Measurements from ENCODE around the gene MPZL2. TPM values are rescaled to one million over a fixed set of nuclear protein-coding genes. Genes with fewer than 3 reads are reported as not detected.
A peak's percentile ranks its signal among the peaks of the same experiment; 100 is the strongest.

The MPZL2 gene
- total and polyA plus RNA-seq, 10 of the 15 experiments (the other 5 are each of a cell fraction or from before 2014, with no cell fraction given): 0.81 to 4.8 (median 3.1) TPM

DNA sequence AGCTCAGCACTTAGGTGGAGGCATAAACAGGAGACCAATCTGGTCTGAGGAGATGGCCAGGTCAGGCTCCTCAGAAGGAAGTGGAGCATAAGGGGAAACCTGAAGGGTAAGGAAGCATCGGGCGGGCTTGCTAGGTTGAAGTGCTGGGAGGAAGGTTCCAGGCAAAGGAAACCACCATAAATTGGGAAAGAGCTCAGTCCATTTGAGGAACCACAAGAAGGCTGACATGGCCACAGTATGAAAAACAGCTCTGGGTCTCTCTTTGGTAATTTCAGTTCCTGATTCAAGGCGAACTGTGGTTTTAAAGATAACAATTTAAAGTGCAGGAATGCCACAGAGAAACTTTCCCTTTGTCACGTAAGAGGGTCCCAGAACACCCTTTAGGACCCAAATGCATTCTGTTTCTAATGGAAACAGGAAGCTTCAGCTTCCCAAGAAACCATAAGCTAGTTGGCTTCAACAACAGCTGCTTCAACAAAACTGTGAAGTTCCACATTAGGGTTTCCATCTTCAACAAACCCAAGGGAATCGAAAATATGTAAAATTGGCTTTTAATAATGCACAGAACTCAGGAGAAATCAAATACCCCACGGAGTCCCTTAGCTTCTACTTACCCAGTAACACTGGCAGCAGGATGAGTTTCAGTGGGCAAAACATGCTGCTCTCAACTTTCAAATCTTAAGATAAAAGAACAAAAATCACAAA lies 49.7 kb downstream of the MPZL2 start:
- no peaks in the 10 kb centered on the region for H3K27me3 ChIP-seq (replicated peaks in 1 of 2; ENCODE audit: control insufficient read depth in 2 of 2, insufficient read depth in 2 of 2, low read length in 1 of 2)
- under 1% methylated on average over 6 of the region's 6 CpGs for WGBS (ENCODE audit: insufficient coverage, insufficient replicate concordance, low lambda C conversion rate, missing lambda C conversion rate)
- ChIA-PET RAD21 (ENCODE audit: unreplicated experiment) (interaction anchor here (0.9 to 4.2 kb wide), 16 partner anchors 8 to 397 kb away, joined by 3 to 43 read pairs (median 5); partner anchors contain the start of genes JAML and MPZL3), POLR2A (interaction anchor here (0.5 to 3.7 kb wide), 13 partner anchors 8 to 164 kb away, joined by 3 to 17 read pairs (median 4); partner anchors contain the start of genes JAML and MPZL3), CTCF (interaction anchor here (0.9 to 6.9 kb wide), 18 partner anchors 11 to 268 kb away, joined by 3 to 62 read pairs (median 4); partner anchors contain the start of genes JAML, MPZL2 and MPZL3), SMC1A (ENCODE audit: uncharacterized antibody, unreplicated experiment) (interaction anchor here (0.5 to 5.8 kb wide), 20 partner anchors 11 to 762 kb away, joined by 3 to 80 read pairs (median 6); partner anchors contain the start of genes CD3E, JAML, MPZL2 and MPZL3)
- peak overlapping the region; percentile 49; the same call in 1 of the 2 replicates for H3K4me3 ChIP-seq
- H3K36me3 ChIP-seq (ENCODE audit: control insufficient read depth in 2 of 2, insufficient read depth in 2 of 2, low read length in 1 of 2): no peaks in the 10 kb centered on the region
- peak; percentile 44 for ATAC-seq
- H2AFZ ChIP-seq (ENCODE audit: control insufficient read depth, low read depth, low read length): no peak overlapping the region
- BruUV-seq (replicated peaks): no TSS peak
- peak; percentile 56 for FAIRE-seq
- no peaks in the 10 kb centered on the region for H3K9me3 ChIP-seq (replicated peaks; ENCODE audit: control insufficient read depth, insufficient read depth, low read length)
- in situ Hi-C loops (cut with MboI): no loop called here
- no peak for DNase-seq (ENCODE audit: low read depth, low spot score)
- H3K4me2 ChIP-seq (ENCODE audit: control insufficient read depth, insufficient read depth): peak overlapping the region; percentile 84
- H3K9ac ChIP-seq (ENCODE audit: control insufficient read depth, insufficient read depth, low read length): no peak overlapping the region
- no peaks in the 10 kb centered on the region for H4K20me1 ChIP-seq (ENCODE audit: control insufficient read depth, insufficient read depth)
- H3K27ac ChIP-seq (ENCODE audit: control insufficient read depth, insufficient read depth): peak overlapping the region; percentile 43
- H3K79me2 ChIP-seq (ENCODE audit: control insufficient read depth, insufficient read depth, low read length): no peaks in the 10 kb centered on the region
- H3K4me1 ChIP-seq (ENCODE audit: control insufficient read depth, insufficient read depth, low read length): peaks cover 36% of the 10 kb centered on the region
- intact Hi-C loops (cut with micrococcal nuclease; ENCODE audit: unreplicated experiment): no loop called here
- TF ChIP-seq LARP7 (IDR thresholded peaks at IDR 0.05) (no peak), EGR1 (IDR thresholded peaks at IDR 0.05; ENCODE audit: borderline replicate concordance in 1 of 2, low read depth in 2 of 2, low read length in 2 of 2) (no peak), BMI1 (IDR thresholded peaks at IDR 0.05; ENCODE audit: borderline replicate concordance) (peak; percentile 71), FOXM1 (IDR thresholded peaks at IDR 0.05; ENCODE audit: low read depth, low read length) (peak; percentile 87; the same call in 1 of the 2 replicates), CBFB (IDR thresholded peaks at IDR 0.05; ENCODE audit: low read depth) (peak; percentile 82), CEBPB (IDR thresholded peaks at IDR 0.05; ENCODE audit: borderline replicate concordance in 1 of 2, low read depth in 2 of 2, low read length in 2 of 2) (no peak), MTA2 (IDR thresholded peaks at IDR 0.05; ENCODE audit: low read depth) (peak; percentile 96), TCF12 (IDR thresholded peaks at IDR 0.05; ENCODE audit: low read depth, low read length) (peak; percentile 29; the same call in 1 of the 2 replicates), SRF (IDR thresholded peaks at IDR 0.05; ENCODE audit: low read depth in 2 of 2, low read length in 2 of 2) (no peak), MEF2B (IDR thresholded peaks at IDR 0.05; ENCODE audit: partially characterized antibody, poor library complexity, severe bottlenecking) (peak; percentile 80), SP1 (IDR thresholded peaks at IDR 0.05; ENCODE audit: low read depth, low read length) (no peak), PAX5 (IDR thresholded peaks at IDR 0.05; ENCODE audit: borderline replicate concordance, low read depth, low read length) (peak; percentile 57; the same call in 1 of the 2 replicates), BACH1 (IDR thresholded peaks at IDR 0.05; ENCODE audit: borderline replicate concordance) (peak; percentile 88; the same call in 1 of the 2 replicates), MXI1 (IDR thresholded peaks at IDR 0.05; ENCODE audit: low read depth, low read length) (no peak), BCL11A (IDR thresholded peaks at IDR 0.05; ENCODE audit: low read depth, low read length) (peak; percentile 87), ZNF24 (IDR thresholded peaks at IDR 0.05) (peak; percentile 59; the same call in 1 of the 2 replicates), HCFC1 (IDR thresholded peaks at IDR 0.05; ENCODE audit: low read length) (no peak), ATF7 (IDR thresholded peaks at IDR 0.05; ENCODE audit: low read depth) (peak; percentile 73), NFIC (IDR thresholded peaks at IDR 0.05; ENCODE audit: low read depth, low read length) (peak; percentile 94), RCOR1 (conservative IDR thresholded peaks at IDR 0.05; ENCODE audit: low read depth, low read length) (peak; percentile 61; the same call in 1 of the 2 replicates), BHLHE40 (IDR thresholded peaks at IDR 0.05; ENCODE audit: borderline replicate concordance in 1 of 2, low read depth in 2 of 2, low read length in 1 of 2) (peak; percentile 67 to 72; a peak in 2 of 4 replicates)
- TF ChIP-seq, protein P1, sequence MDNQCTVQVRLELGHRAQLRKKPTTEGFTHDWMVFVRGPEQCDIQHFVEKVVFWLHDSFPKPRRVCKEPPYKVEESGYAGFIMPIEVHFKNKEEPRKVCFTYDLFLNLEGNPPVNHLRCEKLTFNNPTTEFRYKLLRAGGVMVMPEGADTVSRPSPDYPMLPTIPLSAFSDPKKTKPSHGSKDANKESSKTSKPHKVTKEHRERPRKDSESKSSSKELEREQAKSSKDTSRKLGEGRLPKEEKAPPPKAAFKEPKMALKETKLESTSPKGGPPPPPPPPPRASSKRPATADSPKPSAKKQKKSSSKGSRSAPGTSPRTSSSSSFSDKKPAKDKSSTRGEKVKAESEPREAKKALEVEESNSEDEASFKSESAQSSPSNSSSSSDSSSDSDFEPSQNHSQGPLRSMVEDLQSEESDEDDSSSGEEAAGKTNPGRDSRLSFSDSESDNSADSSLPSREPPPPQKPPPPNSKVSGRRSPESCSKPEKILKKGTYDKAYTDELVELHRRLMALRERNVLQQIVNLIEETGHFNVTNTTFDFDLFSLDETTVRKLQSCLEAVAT (IDR thresholded peaks at IDR 0.05): peak; percentile 81
- TF ChIP-seq, protein P2, sequence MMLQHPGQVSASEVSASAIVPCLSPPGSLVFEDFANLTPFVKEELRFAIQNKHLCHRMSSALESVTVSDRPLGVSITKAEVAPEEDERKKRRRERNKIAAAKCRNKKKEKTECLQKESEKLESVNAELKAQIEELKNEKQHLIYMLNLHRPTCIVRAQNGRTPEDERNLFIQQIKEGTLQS (IDR thresholded peaks at IDR 0.05; ENCODE audit: borderline replicate concordance, extremely low read depth, low read depth, low read length): no peak

Data from GM12878 (cell line).